Measurements from ENCODE around the gene C11orf98. TPM values are rescaled to one million over a fixed set of nuclear protein-coding genes. Genes with fewer than 3 reads are reported as not detected.
A peak's percentile ranks its signal among the peaks of the same experiment; 100 is the strongest.

C11orf98 gene
- total RNA-seq, 1 experiment from 2014 or later = 81.2 TPM

DNA sequence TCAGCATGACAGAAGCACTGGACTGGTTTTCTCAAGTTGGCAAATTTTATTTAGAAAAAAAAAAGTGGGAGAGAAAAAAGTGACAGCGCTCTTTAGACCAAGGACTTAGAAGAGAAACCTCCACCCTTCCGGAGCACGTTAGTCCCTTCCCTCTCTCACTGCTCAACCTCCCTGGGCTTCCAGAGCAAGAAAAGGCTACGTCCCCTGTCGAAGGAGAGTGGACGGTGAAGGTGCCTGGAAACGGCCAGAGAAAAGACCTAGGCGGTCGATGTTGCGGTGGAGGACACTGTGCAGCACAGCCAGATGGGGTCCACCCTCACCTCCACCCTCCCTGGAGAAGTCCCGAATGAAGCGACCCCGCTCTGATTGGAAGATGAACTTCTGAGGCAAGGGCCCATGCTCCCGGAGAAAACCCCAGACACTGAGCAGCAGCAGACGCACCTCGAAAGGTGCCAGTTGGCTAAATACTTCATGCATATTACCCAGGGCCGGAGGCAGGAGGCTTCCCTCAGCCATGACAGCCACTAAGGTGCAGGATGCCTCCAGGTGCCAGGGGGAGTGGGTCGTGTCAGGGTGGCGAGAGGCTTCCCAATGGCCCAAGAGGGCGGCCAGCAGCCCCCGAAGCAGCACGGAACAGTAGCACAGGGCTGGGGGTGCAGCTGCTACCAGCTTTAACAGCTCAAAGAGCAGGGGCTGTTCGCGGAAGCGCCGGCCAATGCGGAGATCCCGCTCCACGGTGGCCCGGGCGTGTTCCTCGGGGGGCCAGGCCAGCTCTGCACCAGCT lies 18.0 kb downstream of the C11orf98 start:
- H3K4me1 Mint-ChIP-seq (ENCODE audit: insufficient read depth, unreplicated experiment) = no peaks in the 10 kb centered on the region
- intact Hi-C loops (cut with micrococcal nuclease) = loop anchor here (5.0 kb wide), 1 partner anchor 35 kb away; the partner anchor contains the start of genes EML3 and ROM1
- H3K4me3 Mint-ChIP-seq (ENCODE audit: unreplicated experiment) = peak overlapping the region; percentile 95
- POLR2A ChIA-PET = interaction anchor here (0.6 to 7.1 kb wide), 22 partner anchors 8 to 668 kb away, joined by 3 to 98 read pairs (median 7); partner anchors contain the start of genes AHNAK, B3GAT3, C11orf98 and CSKMT
- DNase-seq (ENCODE audit: unreplicated experiment) = no peak
- no TSS peak for BruUV-seq (replicated peaks)
- H3K27me3 Mint-ChIP-seq (ENCODE audit: insufficient read depth, unreplicated experiment) = no peaks in the 10 kb centered on the region
- CTCF ChIA-PET = interaction anchor here (0.6 to 1.5 kb wide), 5 partner anchors 10 to 566 kb away, joined by 3 to 8 read pairs (median 3); no protein-coding TSS in a partner anchor
- TF ChIP-seq, protein P1, sequence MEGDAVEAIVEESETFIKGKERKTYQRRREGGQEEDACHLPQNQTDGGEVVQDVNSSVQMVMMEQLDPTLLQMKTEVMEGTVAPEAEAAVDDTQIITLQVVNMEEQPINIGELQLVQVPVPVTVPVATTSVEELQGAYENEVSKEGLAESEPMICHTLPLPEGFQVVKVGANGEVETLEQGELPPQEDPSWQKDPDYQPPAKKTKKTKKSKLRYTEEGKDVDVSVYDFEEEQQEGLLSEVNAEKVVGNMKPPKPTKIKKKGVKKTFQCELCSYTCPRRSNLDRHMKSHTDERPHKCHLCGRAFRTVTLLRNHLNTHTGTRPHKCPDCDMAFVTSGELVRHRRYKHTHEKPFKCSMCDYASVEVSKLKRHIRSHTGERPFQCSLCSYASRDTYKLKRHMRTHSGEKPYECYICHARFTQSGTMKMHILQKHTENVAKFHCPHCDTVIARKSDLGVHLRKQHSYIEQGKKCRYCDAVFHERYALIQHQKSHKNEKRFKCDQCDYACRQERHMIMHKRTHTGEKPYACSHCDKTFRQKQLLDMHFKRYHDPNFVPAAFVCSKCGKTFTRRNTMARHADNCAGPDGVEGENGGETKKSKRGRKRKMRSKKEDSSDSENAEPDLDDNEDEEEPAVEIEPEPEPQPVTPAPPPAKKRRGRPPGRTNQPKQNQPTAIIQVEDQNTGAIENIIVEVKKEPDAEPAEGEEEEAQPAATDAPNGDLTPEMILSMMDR (IDR thresholded peaks at IDR 0.05; ENCODE audit: unreplicated experiment) = no peak
- H3K36me3 Mint-ChIP-seq (ENCODE audit: insufficient read depth, unreplicated experiment) = peaks cover 53% of the 10 kb centered on the region
- peak overlapping the region; percentile 92 for H3K27ac Mint-ChIP-seq (ENCODE audit: low read depth, unreplicated experiment)
- no peaks in the 10 kb centered on the region for H3K9me3 Mint-ChIP-seq (ENCODE audit: unreplicated experiment)

DNA sequence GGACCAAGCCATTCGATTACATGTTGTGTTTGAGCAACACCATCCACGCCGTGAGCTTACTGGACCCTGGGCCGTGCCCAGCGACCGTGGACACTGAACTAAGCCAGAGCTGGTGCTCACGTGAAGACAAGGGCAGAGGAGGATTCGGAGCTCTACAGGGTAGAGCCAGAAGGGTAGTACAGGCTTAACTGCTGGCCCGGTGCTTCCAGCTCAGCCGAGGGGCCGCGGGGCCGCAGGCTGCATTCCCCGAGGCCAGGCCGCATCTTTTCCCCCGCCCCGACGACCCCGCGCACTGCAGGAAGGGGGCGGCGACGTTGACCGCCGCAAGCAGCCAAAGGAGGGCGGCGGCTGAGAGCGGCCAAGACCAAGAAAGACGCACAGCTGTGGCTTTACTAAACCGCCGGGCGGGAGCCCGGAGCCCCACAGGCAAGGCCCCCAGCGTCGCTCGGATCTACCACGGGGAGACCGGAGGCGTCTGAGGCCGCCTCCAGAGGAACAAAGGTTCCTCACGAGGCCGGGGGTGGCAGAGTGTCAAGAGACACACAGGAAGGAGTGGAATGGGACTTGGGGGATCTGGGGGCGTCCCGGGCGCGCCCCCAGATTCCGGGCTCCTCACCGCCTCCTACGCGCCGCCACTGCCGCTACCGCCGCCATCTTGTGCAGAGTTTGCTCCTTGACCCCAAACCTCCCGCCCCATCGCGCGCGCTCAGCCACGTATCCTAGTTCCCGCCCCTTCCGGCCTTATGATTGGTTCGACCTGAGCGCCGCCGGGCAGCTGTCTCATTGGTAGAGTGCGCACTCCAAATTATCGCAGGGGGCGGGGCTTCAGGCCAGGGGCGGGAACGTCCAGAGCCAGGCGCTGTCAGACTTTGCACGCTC lies 18.8 kb downstream of the C11orf98 start, which contains the start of gene GANAB:
GANAB (minus strand) TSS at position 668 of the 879 bp plus-strand sequence; CDS start at position 654, 14 bp downstream.
- no peaks in the 10 kb centered on the region for H3K4me1 Mint-ChIP-seq (ENCODE audit: insufficient read depth, unreplicated experiment)
- H3K4me3 Mint-ChIP-seq (ENCODE audit: unreplicated experiment) = peak within 1 kb of the TSS; percentile 95
- DNase-seq (ENCODE audit: unreplicated experiment) = peak; percentile 99
- ChIA-PET POLR2A (interaction anchor here (0.6 to 7.1 kb wide), 28 partner anchors 8 to 667 kb away, joined by 3 to 98 read pairs (median 4); partner anchors contain the start of genes AHNAK, B3GAT3, C11orf98 and CSKMT), CTCF (interaction anchor here (0.9 to 1.5 kb wide), 3 partner anchors 9 to 252 kb away, joined by 3 to 8 read pairs (median 3); no protein-coding TSS in a partner anchor)
- H3K9me3 Mint-ChIP-seq (ENCODE audit: unreplicated experiment) = no peaks in the 10 kb centered on the region
- TF ChIP-seq, protein P1 (IDR thresholded peaks at IDR 0.05; ENCODE audit: unreplicated experiment) = no peak
- intact Hi-C loops (cut with micrococcal nuclease) = loop anchor here (5.0 kb wide), 1 partner anchor 34 kb away; the partner anchor contains the start of genes EML3 and ROM1
- peaks cover 51% of the 10 kb centered on the region for H3K36me3 Mint-ChIP-seq (ENCODE audit: insufficient read depth, unreplicated experiment)
- TSS peak; percentile 48 for BruUV-seq (replicated peaks)
- peak within 1 kb of the TSS; percentile 92 for H3K27ac Mint-ChIP-seq (ENCODE audit: low read depth, unreplicated experiment)
- H3K27me3 Mint-ChIP-seq (ENCODE audit: insufficient read depth, unreplicated experiment) = no peaks in the 10 kb centered on the region

DNA sequence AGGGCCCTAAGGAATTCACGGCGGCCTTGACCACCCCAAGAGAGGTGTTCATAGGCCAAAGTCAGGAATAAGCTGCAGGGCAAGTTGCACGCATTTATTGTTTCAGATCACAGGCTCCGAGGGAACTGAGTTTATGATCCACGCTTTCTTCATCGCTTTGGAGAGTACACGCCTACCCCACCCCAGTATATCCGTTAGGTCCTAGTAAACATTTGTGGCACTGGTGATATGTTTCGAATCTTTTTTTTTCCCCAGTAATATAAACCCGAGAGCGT lies 19.4 kb downstream of the C11orf98 start:
- TF ChIP-seq, protein P1 (IDR thresholded peaks at IDR 0.05; ENCODE audit: unreplicated experiment) = no peak
- Mint-ChIP-seq H3K36me3 (ENCODE audit: insufficient read depth, unreplicated experiment) (peaks cover 46% of the 10 kb centered on the region), H3K4me1 (ENCODE audit: insufficient read depth, unreplicated experiment) (no peaks in the 10 kb centered on the region), H3K27ac (ENCODE audit: low read depth, unreplicated experiment) (peak overlapping the region; percentile 92), H3K27me3 (ENCODE audit: insufficient read depth, unreplicated experiment) (no peaks in the 10 kb centered on the region), H3K4me3 (ENCODE audit: unreplicated experiment) (peak overlapping the region; percentile 95), H3K9me3 (ENCODE audit: unreplicated experiment) (no peaks in the 10 kb centered on the region)
- CTCF ChIA-PET = interaction anchor here (1.0 to 1.5 kb wide), 2 partner anchors 45 to 251 kb away, joined by 3 to 8 read pairs; no protein-coding TSS in a partner anchor
- peak; percentile 5 for DNase-seq (ENCODE audit: unreplicated experiment)
- POLR2A ChIA-PET = interaction anchor here (0.6 to 7.1 kb wide), 21 partner anchors 10 to 236 kb away, joined by 3 to 98 read pairs (median 8); partner anchors contain the start of genes AHNAK, B3GAT3, C11orf98 and CSKMT
- BruUV-seq (replicated peaks) = no TSS peak
- intact Hi-C loops (cut with micrococcal nuclease) = loop anchor here (5.0 kb wide), 1 partner anchor 33 kb away; the partner anchor contains the start of genes EML3 and ROM1

Measured in MCF 10A (cell line).